GM12891 (cell line): ENCODE data around the gene KRT6B.

Experiments
- POLR2A ChIP-seq: IDR thresholded peaks from 2 replicates; pipeline ENCODE4 v1.6.1; 2011; ENCODE audit warnings: low read depth, low read length, control low read depth
- POLR2AphosphoS5 ChIP-seq: IDR thresholded peaks from 2 replicates; pipeline ENCODE4 v1.6.1; 2011; ENCODE audit warnings: low read depth, low read length, control low read depth
- POU2F2 ChIP-seq: IDR thresholded peaks from 2 replicates; pipeline ENCODE4 v1.6.1; 2011; ENCODE audit warnings: low read depth, mild to moderate bottlenecking, control low read depth, low read length, moderate library complexity
- TAF1 ChIP-seq: IDR thresholded peaks from 2 replicates; pipeline ENCODE4 v1.6.1; 2011; ENCODE audit warnings: low read depth, low read length, control low read depth

DNA sequence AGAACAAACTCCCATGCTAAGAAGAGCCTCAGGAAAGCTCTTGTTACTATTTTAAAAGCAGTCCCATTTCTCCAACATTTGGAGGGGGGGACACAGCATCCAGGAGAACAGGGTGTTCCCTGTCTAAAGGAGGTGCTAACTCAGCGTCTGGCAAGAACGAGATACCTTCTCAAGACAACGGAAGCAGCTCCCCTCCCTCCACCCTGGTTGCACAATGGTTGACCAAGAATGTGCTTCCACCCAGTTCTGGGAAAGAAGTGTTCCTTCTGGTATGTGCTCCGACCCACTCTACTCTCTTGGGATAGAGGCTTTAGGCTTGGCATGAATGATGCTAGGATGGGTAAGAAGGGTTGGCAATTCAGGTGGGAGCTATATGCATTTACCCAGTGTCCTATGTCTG, 42.6 kb upstream of the KRT6B start:
- no peak for TF ChIP-seq POLR2A
- TF ChIP-seq POU2F2, result no peak
- no peak for TF ChIP-seq POLR2AphosphoS5
- no peak for TF ChIP-seq TAF1
